H1 (cell line): Measurements from ENCODE around the gene CEL. TPM values are rescaled to one million over a fixed set of nuclear protein-coding genes. Genes with fewer than 3 reads are reported as not detected.
A peak's percentile ranks its signal among the peaks of the same experiment; 100 is the strongest.
"Not testable (repeated sequence)": the region's sequence is repeated elsewhere in the genome, so short reads cannot be mapped to it uniquely, and the experiment has no call there.

Source experiments
- CTCF ChIA-PET: fragments of 300-600 bp; sonication (Branson Sonifier 250); formaldehyde crosslinking; loops from one replicate; lab custom pipeline; 2021; ENCODE audit not compliant: partially characterized antibody; lab: Charles Lee
- POLR2A ChIA-PET: fragments of 300-600 bp; sonication (Branson Sonifier 250); formaldehyde crosslinking; loops from one replicate; lab custom pipeline; 2021; ENCODE audit warnings: inconsistent platforms; ENCODE audit not compliant: partially characterized antibody; lab: Charles Lee
- DNase-seq, 2 experiments: peaks; one replicate each; pipeline versions ENCODE4 v3.0.0 to v3.0.0-alpha.2; 2010 to 2022; ENCODE audit warnings: low spot score in 2 of 2, low read depth in 1 of 2, mixed read lengths in 1 of 2
- FAIRE-seq: peaks from 2 replicates; lab custom pipeline; 2011; peaks lifted over from hg19 to GRCh38; lab: Jason Lieb, UNC
- H2AFZ ChIP-seq: 2 replicates; pipeline ENCODE4 v1.8.1; 2012; ENCODE audit warnings: low read length, inconsistent platforms
- H2AK5ac ChIP-seq: 2 replicates; pipeline ENCODE4 v1.6.1; 2013; ENCODE audit warnings: low read depth, low read length
- H2BK120ac ChIP-seq: replicated peaks from 2 replicates; pipeline ENCODE3; 2013; ENCODE audit warnings: low read depth, low read length, inconsistent platforms
- H2BK12ac ChIP-seq: 2 replicates; pipeline ENCODE4 v1.6.1; 2013; ENCODE audit warnings: low read depth, low read length
- H2BK15ac ChIP-seq: 2 replicates; pipeline ENCODE4 v1.6.1; 2013; ENCODE audit warnings: low read length
- H2BK20ac ChIP-seq: 2 replicates; pipeline ENCODE4 v1.6.1; 2013; ENCODE audit warnings: low read length
- H2BK5ac ChIP-seq: 2 replicates; pipeline ENCODE4 v1.6.1; 2013; ENCODE audit warnings: low read depth, low read length
- H3K14ac ChIP-seq: 2 replicates; pipeline ENCODE4 v1.6.1; 2013; ENCODE audit warnings: inconsistent platforms; ENCODE audit not compliant: insufficient read length
- H3K18ac ChIP-seq: 2 replicates; pipeline ENCODE4 v1.6.1; 2013; ENCODE audit warnings: low read length; ENCODE audit errors: extremely low read depth
- H3K23ac ChIP-seq: 2 replicates; pipeline ENCODE4 v1.6.1; 2013; ENCODE audit warnings: inconsistent platforms; ENCODE audit not compliant: insufficient read length
- H3K23me2 ChIP-seq: 2 replicates; pipeline ENCODE4 v1.6.1; 2013; ENCODE audit warnings: low read depth, low read length
- H3K27ac ChIP-seq: 2 replicates; pipeline ENCODE4 v1.6.1; 2011; ENCODE audit warnings: low read depth, low read length, inconsistent platforms
- H3K27me3 ChIP-seq, 4 experiments: replicated peaks in 1 of 4; 1 replicate in 1 of 4; 2 replicates in 3 of 4; pipeline versions ENCODE4 v1.6.1 to v1.8.1; 2011 to 2013; ENCODE audit warnings: low read length in 3 of 4, mild to moderate bottlenecking in 3 of 4, inconsistent platforms in 2 of 4, mixed read lengths in 2 of 4, moderate library complexity in 1 of 4; ENCODE audit not compliant: control insufficient read depth in 3 of 4, insufficient read depth in 3 of 4; ENCODE audit errors: extremely low read depth in 1 of 4
- H3K36me3 ChIP-seq, 4 experiments: 2 replicates each; pipeline versions ENCODE4 v1.6.1 to v1.8.1; 2011 to 2013; ENCODE audit warnings: mild to moderate bottlenecking in 4 of 4, low read length in 3 of 4, moderate library complexity in 2 of 4, control low read depth in 1 of 4, inconsistent platforms in 1 of 4; ENCODE audit not compliant: insufficient read depth in 4 of 4, control insufficient read depth in 2 of 4
- H3K4ac ChIP-seq: replicated peaks from 2 replicates; pipeline ENCODE3; 2013; ENCODE audit warnings: low read length, low read depth, mixed read lengths, inconsistent platforms; ENCODE audit not compliant: insufficient read length
- H3K4me1 ChIP-seq, 4 experiments: replicated peaks in 1 of 4; 1 replicate in 1 of 4; 2 replicates in 3 of 4; pipeline versions ENCODE4 v1.6.1 to v1.8.1; 2011 to 2013; ENCODE audit warnings: low read length in 3 of 4, inconsistent platforms in 2 of 4, mixed read lengths in 1 of 4; ENCODE audit not compliant: insufficient read depth in 4 of 4, control insufficient read depth in 3 of 4
- H3K4me2 ChIP-seq, 2 experiments: 2 replicates each; pipeline versions ENCODE4 v1.6.1 to v1.8.1; 2011 to 2013; ENCODE audit warnings: low read depth in 2 of 2, low read length in 2 of 2, control low read depth in 1 of 2, inconsistent platforms in 1 of 2, mild to moderate bottlenecking in 1 of 2; ENCODE audit not compliant: insufficient read depth in 1 of 2
- H3K4me3 ChIP-seq, 4 experiments: fragments of 200-600, 300-600 bp in 1 of 4; sonication (generic), shearing (Covaris generic), sonication (Bioruptor Twin) in 1 of 4; 2 replicates each; pipeline versions ENCODE4 v1.5.1 to v1.8.1; 2011 to 2016; ENCODE audit warnings: low read length in 4 of 4, low read depth in 3 of 4, control low read depth in 2 of 4, inconsistent platforms in 2 of 4, mild to moderate bottlenecking in 2 of 4, mixed read lengths in 1 of 4, moderate library complexity in 1 of 4; ENCODE audit not compliant: insufficient read depth in 2 of 4; ENCODE audit errors: extremely low read depth in 1 of 4
- H3K56ac ChIP-seq: replicated peaks from 2 replicates; pipeline ENCODE3; 2013; ENCODE audit warnings: low read depth, mild to moderate bottlenecking, mixed read lengths, low read length, inconsistent platforms; ENCODE audit not compliant: insufficient read length
- H3K79me1 ChIP-seq: 2 replicates; pipeline ENCODE4 v1.6.1; 2013; ENCODE audit warnings: low read depth, low read length, control low read depth
- H3K79me2 ChIP-seq, 2 experiments: 2 replicates each; pipeline versions ENCODE4 v1.6.1 to v1.8.1; 2012 to 2013; ENCODE audit warnings: low read length in 2 of 2, mild to moderate bottlenecking in 2 of 2, inconsistent platforms in 1 of 2; ENCODE audit not compliant: insufficient read depth in 2 of 2, control insufficient read depth in 1 of 2
- H3K9ac ChIP-seq, 4 experiments: replicated peaks in 1 of 4; 1 replicate in 1 of 4; 2 replicates in 3 of 4; pipeline versions ENCODE4 v1.6.1 to v1.8.1; 2011 to 2013; ENCODE audit warnings: low read depth in 3 of 4, low read length in 3 of 4, control low read depth in 2 of 4, mild to moderate bottlenecking in 2 of 4, moderate library complexity in 2 of 4, inconsistent platforms in 1 of 4; ENCODE audit errors: extremely low read depth in 1 of 4
- H3K9me3 ChIP-seq, 2 experiments: 2 replicates each; pipeline versions ENCODE4 v1.6.1 to v1.8.1; 2012 to 2013; ENCODE audit warnings: mild to moderate bottlenecking in 2 of 2, moderate library complexity in 2 of 2, control low read depth in 1 of 2, inconsistent platforms in 1 of 2, low read depth in 1 of 2, low read length in 1 of 2, mixed read lengths in 1 of 2; ENCODE audit not compliant: insufficient read depth in 2 of 2
- H4K20me1 ChIP-seq, 2 experiments: replicated peaks in 1 of 2; 2 replicates each; pipeline versions ENCODE3 to v1.8.1; 2011 to 2013; ENCODE audit warnings: inconsistent platforms in 2 of 2, low read length in 2 of 2, mild to moderate bottlenecking in 1 of 2; ENCODE audit not compliant: insufficient read depth in 2 of 2, control insufficient read depth in 1 of 2
- H4K5ac ChIP-seq: 2 replicates; pipeline ENCODE4 v1.6.1; 2013; ENCODE audit warnings: low read length, low read depth, mixed read lengths, inconsistent platforms; ENCODE audit not compliant: insufficient read length
- H4K8ac ChIP-seq: 2 replicates; pipeline ENCODE4 v1.8.0; 2013; ENCODE audit warnings: mild to moderate bottlenecking, moderate library complexity, low read length, inconsistent platforms; ENCODE audit not compliant: insufficient read depth; ENCODE audit errors: extremely low read depth
- H4K91ac ChIP-seq: replicated peaks from 2 replicates; pipeline ENCODE3; 2013; ENCODE audit warnings: low read length, mixed read lengths, inconsistent platforms; ENCODE audit not compliant: insufficient read length
- RAD21 ChIP-seq, 2 experiments: IDR thresholded peaks in 1 of 2; conservative IDR thresholded peaks in 1 of 2; 2 replicates each; pipeline ENCODE4 v1.6.1; 2011; ENCODE audit warnings: low read depth in 2 of 2, low read length in 2 of 2, improper control_type of control experiment in 1 of 2, inconsistent platforms in 1 of 2, mild to moderate bottlenecking in 1 of 2, moderate library complexity in 1 of 2
- WGBS, 2 experiments: shearing (Covaris generic) in 1 of 2; methylation state at CpG; one replicate each; pipeline versions ENCODE4 v1.1.6 to v1.1.7; 2013 to 2015; ENCODE audit warnings: low lambda C conversion rate in 2 of 2, mixed read lengths in 2 of 2, inconsistent platforms in 1 of 2, low coverage in 1 of 2, missing lambda C conversion rate in 1 of 2; ENCODE audit not compliant: insufficient replicate concordance in 2 of 2, insufficient coverage in 1 of 2, insufficient read length in 1 of 2; ENCODE audit errors: extremely low coverage in 1 of 2, missing lambda C conversion rate in 1 of 2; 5-methylcytosine and 5-hydroxymethylcytosine counted together
- polyA plus RNA-seq, 7 experiments: library from polyadenylated mRNA; depleted of rRNA in 3 of 7; stranded (reverse) in 5 of 7; unstranded in 2 of 7; fragments of >200 nt in 5 of 7; fragments of 200-250 nt in 2 of 7; gene quantifications; 1 replicate in 5 of 7; 2 replicates in 1 of 7; 4 replicates in 1 of 7; pipeline versions ENCODE4 v1.2.1 to v1.2.3, GENCODE V29; 2011 to 2013; ENCODE audit warnings: missing spikeins in 2 of 7, mixed read lengths in 2 of 7
- total RNA-seq: library from RNA; stranded (reverse); fragmentation: NEBNext Ultra II Directional; extraction: Animal tissue kit (Norgen Biotek cat#: 25700); gene quantifications from 2 replicates; pipeline ENCODE4 v1.2.1, GENCODE V29; 2021
- TF ChIP-seq, protein P1 (sequence below), 3 experiments: IDR thresholded peaks; 1 replicate in 2 of 3; 2 replicates in 1 of 3; pipeline versions ENCODE4 v1.5.1 to v1.6.1; 2011; ENCODE audit warnings: low read length in 3 of 3, mild to moderate bottlenecking in 3 of 3, inconsistent platforms in 2 of 3, low read depth in 1 of 3, moderate library complexity in 1 of 3; ENCODE audit not compliant: insufficient read depth in 1 of 3; ENCODE audit errors: control extremely low read depth in 1 of 3

Gene CEL
- total and polyA plus RNA-seq, 2 of the 8 experiments (the other 6 are each of a cell fraction or from before 2014, with no cell fraction given), result 1.8 to 3.4 TPM

DNA sequence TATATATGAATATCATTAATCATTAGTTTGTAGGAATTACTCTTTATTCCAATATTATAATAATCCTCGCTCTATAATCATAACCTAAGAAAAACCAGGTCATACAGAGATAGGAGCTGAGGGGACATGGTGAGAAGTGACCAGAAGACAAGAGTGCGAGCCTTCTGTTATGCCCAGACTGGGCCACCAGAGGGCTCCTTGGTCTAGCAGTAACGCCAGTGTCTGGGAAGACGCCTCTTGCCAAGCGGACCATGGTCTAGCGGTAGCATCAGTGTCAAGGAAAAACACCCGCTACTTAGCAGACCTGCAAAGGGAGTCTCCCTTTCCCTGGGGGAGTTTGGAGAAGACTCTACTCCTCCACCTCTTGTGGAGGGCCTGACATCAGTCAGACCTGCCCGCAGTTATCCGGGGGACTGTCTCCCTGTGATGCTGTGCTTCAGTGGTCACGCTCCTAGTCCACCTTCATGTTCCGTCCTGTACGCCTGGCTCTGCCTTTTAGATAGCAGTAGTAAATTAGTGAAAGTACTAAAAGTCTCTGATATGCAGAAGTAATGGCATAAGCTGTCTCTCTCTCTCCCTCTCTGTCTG lies 20.8 kb upstream of the CEL start:
- not testable (repeated sequence) for H2AFZ ChIP-seq
- CTCF ChIA-PET, result interaction anchor here (0.7 to 4.6 kb wide), 21 partner anchors 9 to 126 kb away, joined by 3 to 23 read pairs (median 4); partner anchors contain the start of gene GTF3C5
- peaks cover 4 to 45% of the 10 kb centered on the region in 2 experiments; a peak in 2 of 4 replicates for H3K79me2 ChIP-seq

More for the DNA sequence above, 20.8 kb upstream of the CEL start:
- not testable (repeated sequence) for H2BK120ac ChIP-seq, H4K8ac ChIP-seq, H4K91ac ChIP-seq, H3K14ac ChIP-seq, H3K23me2 ChIP-seq, H3K9ac ChIP-seq, H2BK12ac ChIP-seq, H3K4ac ChIP-seq, FAIRE-seq, H2BK15ac ChIP-seq, H3K56ac ChIP-seq, H3K18ac ChIP-seq, H3K9me3 ChIP-seq, H3K79me1 ChIP-seq, H3K4me2 ChIP-seq, H3K27ac ChIP-seq, H3K23ac ChIP-seq, H3K27me3 ChIP-seq, H2AK5ac ChIP-seq, H3K4me3 ChIP-seq, H2BK20ac ChIP-seq, H3K4me1 ChIP-seq, H4K5ac ChIP-seq, H2BK5ac ChIP-seq
- POLR2A ChIA-PET, result interaction anchor here (1.4 kb wide), 1 partner anchor 10 kb away, joined by 8 read pairs; the partner anchor contains the start of gene GTF3C5
- WGBS, 2 experiments, result 89% methylated on average over 12 of the region's 12 CpGs; no CpG with 5 or more reads in 1 of the 2 experiments
- peak; percentile 56 to 64 for TF ChIP-seq RAD21 (IDR thresholded peaks at IDR 0.05 in 1 of 2, conservative IDR thresholded peaks at IDR 0.05 in 1 of 2; ENCODE audit: low read depth in 2 of 2, low read length in 2 of 2)
- TF ChIP-seq, protein P1, sequence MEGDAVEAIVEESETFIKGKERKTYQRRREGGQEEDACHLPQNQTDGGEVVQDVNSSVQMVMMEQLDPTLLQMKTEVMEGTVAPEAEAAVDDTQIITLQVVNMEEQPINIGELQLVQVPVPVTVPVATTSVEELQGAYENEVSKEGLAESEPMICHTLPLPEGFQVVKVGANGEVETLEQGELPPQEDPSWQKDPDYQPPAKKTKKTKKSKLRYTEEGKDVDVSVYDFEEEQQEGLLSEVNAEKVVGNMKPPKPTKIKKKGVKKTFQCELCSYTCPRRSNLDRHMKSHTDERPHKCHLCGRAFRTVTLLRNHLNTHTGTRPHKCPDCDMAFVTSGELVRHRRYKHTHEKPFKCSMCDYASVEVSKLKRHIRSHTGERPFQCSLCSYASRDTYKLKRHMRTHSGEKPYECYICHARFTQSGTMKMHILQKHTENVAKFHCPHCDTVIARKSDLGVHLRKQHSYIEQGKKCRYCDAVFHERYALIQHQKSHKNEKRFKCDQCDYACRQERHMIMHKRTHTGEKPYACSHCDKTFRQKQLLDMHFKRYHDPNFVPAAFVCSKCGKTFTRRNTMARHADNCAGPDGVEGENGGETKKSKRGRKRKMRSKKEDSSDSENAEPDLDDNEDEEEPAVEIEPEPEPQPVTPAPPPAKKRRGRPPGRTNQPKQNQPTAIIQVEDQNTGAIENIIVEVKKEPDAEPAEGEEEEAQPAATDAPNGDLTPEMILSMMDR (IDR thresholded peaks at IDR 0.05; ENCODE audit: control extremely low read depth in 1 of 3, insufficient read depth in 1 of 3, low read depth in 1 of 3, low read length in 3 of 3), result peak; percentile 61 to 68 (median 65)
- Histone ChIP-seq H3K36me3 (peaks cover 14 to 32% (median 27%) of the 10 kb centered on the region in 4 experiments), H4K20me1 (peaks cover 11 to 29% of the 10 kb centered on the region in 2 experiments)
- peak in 1 of 2 experiments; percentile 86 for DNase-seq
